ENCODE results near the gene ZFAND5.

- TF ChIP-seq NR2F1 (conservative IDR thresholded peaks at IDR 0.05) = no peak
- no peak for TF ChIP-seq SMAD1 (IDR thresholded peaks at IDR 0.05; ENCODE audit: low read depth, partially characterized antibody)
- TF ChIP-seq, protein P1, sequence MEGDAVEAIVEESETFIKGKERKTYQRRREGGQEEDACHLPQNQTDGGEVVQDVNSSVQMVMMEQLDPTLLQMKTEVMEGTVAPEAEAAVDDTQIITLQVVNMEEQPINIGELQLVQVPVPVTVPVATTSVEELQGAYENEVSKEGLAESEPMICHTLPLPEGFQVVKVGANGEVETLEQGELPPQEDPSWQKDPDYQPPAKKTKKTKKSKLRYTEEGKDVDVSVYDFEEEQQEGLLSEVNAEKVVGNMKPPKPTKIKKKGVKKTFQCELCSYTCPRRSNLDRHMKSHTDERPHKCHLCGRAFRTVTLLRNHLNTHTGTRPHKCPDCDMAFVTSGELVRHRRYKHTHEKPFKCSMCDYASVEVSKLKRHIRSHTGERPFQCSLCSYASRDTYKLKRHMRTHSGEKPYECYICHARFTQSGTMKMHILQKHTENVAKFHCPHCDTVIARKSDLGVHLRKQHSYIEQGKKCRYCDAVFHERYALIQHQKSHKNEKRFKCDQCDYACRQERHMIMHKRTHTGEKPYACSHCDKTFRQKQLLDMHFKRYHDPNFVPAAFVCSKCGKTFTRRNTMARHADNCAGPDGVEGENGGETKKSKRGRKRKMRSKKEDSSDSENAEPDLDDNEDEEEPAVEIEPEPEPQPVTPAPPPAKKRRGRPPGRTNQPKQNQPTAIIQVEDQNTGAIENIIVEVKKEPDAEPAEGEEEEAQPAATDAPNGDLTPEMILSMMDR (IDR thresholded peaks at IDR 0.05 in 2 of 3, conservative IDR thresholded peaks at IDR 0.05 in 1 of 3; ENCODE audit: control insufficient read depth in 2 of 3, extremely low read depth in 1 of 3, insufficient read depth in 1 of 3, low read depth in 3 of 3, low read length in 3 of 3) = no peak
- no peak for TF ChIP-seq EZH2 (IDR thresholded peaks at IDR 0.05; ENCODE audit: borderline replicate concordance, control insufficient read depth, low read depth, low read length)
- TF ChIP-seq POLR2AphosphoS2 (IDR thresholded peaks at IDR 0.05; ENCODE audit: low read depth, low read length) = no peak
- TF ChIP-seq ETV6 (conservative IDR thresholded peaks at IDR 0.05 in 1 of 2, IDR thresholded peaks at IDR 0.05 in 1 of 2; ENCODE audit: borderline replicate concordance in 1 of 2, low read depth in 1 of 2) = no peak
- no peak for TF ChIP-seq NR2C2 (IDR thresholded peaks at IDR 0.05; ENCODE audit: borderline replicate concordance, control insufficient read depth, insufficient read length, low read depth)
- no peak for TF ChIP-seq ELK1 (IDR thresholded peaks at IDR 0.05; ENCODE audit: low read depth, low read length)
Observed at GRCh38 chr9:72334658-72335337, 30.2 kb downstream of the ZFAND5 start.
